Naive thymus-derived CD4-positive, alpha-beta T cell (primary cell): ENCODE measurements around the gene NBL1. TPM values are rescaled to one million over a fixed set of nuclear protein-coding genes. Genes with fewer than 3 reads are reported as not detected.

Experiments
- ATAC-seq: fragments of 150-1000 bp; cut with Tn5 transposase; 2 replicates; pipeline ENCODE4 v1.10.0; 2021; ENCODE audit warnings: mild to moderate bottlenecking, moderate library complexity
- CTCF ChIA-PET: fragments of 350-600 bp; sonication (Branson Sonifier 250); formaldehyde crosslinking; loops from one replicate; lab custom pipeline; 2021; ENCODE audit warnings: antibody characterized with exemption; lab: Charles Lee
- POLR2A ChIA-PET: fragments of 350-600 bp; sonication (Branson Sonifier 250); formaldehyde crosslinking; loops from one replicate; lab custom pipeline; 2021; ENCODE audit warnings: antibody characterized with exemption, inconsistent platforms; lab: Charles Lee
- DNase-seq, 9 donors: peaks; one replicate each; pipeline versions ENCODE4 v3.0.0 to v3.0.0-alpha.2; 2020 to 2022; ENCODE audit warnings: mixed read lengths in 1 of 9
- H3K27ac ChIP-seq: one replicate; pipeline ENCODE4 v1.7.0; 2013; ENCODE audit warnings: mild to moderate bottlenecking, low read depth, low read length, moderate library complexity
- H3K27me3 ChIP-seq, 2 donors: one replicate each; pipeline ENCODE4 v1.7.0; 2013; ENCODE audit warnings: low read length in 2 of 2, mild to moderate bottlenecking in 2 of 2, moderate library complexity in 2 of 2; ENCODE audit not compliant: control insufficient read depth in 2 of 2, insufficient read depth in 2 of 2
- H3K36me3 ChIP-seq, 3 experiments: 1 replicate in 2 of 3; 2 replicates in 1 of 3; pipeline ENCODE4 v1.7.0; 2013; ENCODE audit warnings: low read length in 3 of 3, mild to moderate bottlenecking in 3 of 3, moderate library complexity in 1 of 3; ENCODE audit not compliant: insufficient read depth in 3 of 3, control insufficient read depth in 2 of 3
- H3K4me1 ChIP-seq, 2 donors: one replicate each; pipeline ENCODE4 v1.7.0; 2013; ENCODE audit warnings: low read length in 2 of 2, mild to moderate bottlenecking in 2 of 2, moderate library complexity in 1 of 2; ENCODE audit not compliant: control insufficient read depth in 2 of 2, insufficient read depth in 2 of 2
- H3K4me3 ChIP-seq: 2 replicates; pipeline ENCODE4 v1.7.0; 2013; ENCODE audit warnings: mild to moderate bottlenecking, low read length
- H3K9me3 ChIP-seq, 3 experiments: 1 replicate in 2 of 3; 2 replicates in 1 of 3; pipeline ENCODE4 v1.7.0; 2013; ENCODE audit warnings: low read length in 3 of 3; ENCODE audit not compliant: control insufficient read depth in 2 of 3
- H3K27ac Mint-ChIP-seq, 9 donors: one replicate each; pipeline ENCODE4 v1.8.0; 2020 to 2022; ENCODE audit warnings: mixed read lengths in 9 of 9, mild to moderate bottlenecking in 8 of 9, moderate library complexity in 5 of 9, inconsistent platforms in 2 of 9
- H3K27me3 Mint-ChIP-seq, 5 donors: one replicate each; pipeline ENCODE4 v1.8.0; 2021 to 2022; ENCODE audit warnings: mixed read lengths in 5 of 5, mild to moderate bottlenecking in 1 of 5
- H3K36me3 Mint-ChIP-seq, 5 donors: one replicate each; pipeline ENCODE4 v1.8.0; 2020 to 2022; ENCODE audit warnings: mixed read lengths in 5 of 5, mild to moderate bottlenecking in 3 of 5, inconsistent platforms in 1 of 5
- H3K4me1 Mint-ChIP-seq, 7 donors: one replicate each; pipeline ENCODE4 v1.8.0; 2020 to 2022; ENCODE audit warnings: mixed read lengths in 7 of 7, mild to moderate bottlenecking in 3 of 7, inconsistent platforms in 1 of 7
- H3K4me3 Mint-ChIP-seq, 10 donors: one replicate each; pipeline ENCODE4 v1.8.0; 2020 to 2022; ENCODE audit warnings: mild to moderate bottlenecking in 10 of 10, mixed read lengths in 10 of 10, moderate library complexity in 6 of 10, inconsistent platforms in 2 of 10
- H3K9me3 Mint-ChIP-seq, 11 donors: one replicate each; pipeline ENCODE4 v1.8.0; 2020 to 2022; ENCODE audit warnings: mixed read lengths in 11 of 11, mild to moderate bottlenecking in 4 of 11, inconsistent platforms in 1 of 11, moderate library complexity in 1 of 11
- intact Hi-C, 2 donors: fragments of 100-400 bp; cut with micrococcal nuclease; formaldehyde crosslinking; loops; one replicate each; pipeline ENCODE4 v1.15.1; 2023
- polyA plus RNA-seq, 2 donors: library from polyadenylated mRNA; unstranded; fragments of 300-500 nt; fragmentation: Illumina TruSeq; gene quantifications; one replicate each; pipeline ENCODE4 v1.2.3, GENCODE V29; 2021
- total RNA-seq, 6 experiments: library from RNA in 5 of 6; stranded (reverse) in 5 of 6; gene quantifications; 1 replicate in 5 of 6; 2 replicates in 1 of 6; pipeline ENCODE4 v1.2.3 and lab custom pipeline; 2021 to 2026

The NBL1 gene
- total and polyA plus RNA-seq, 7 experiments from 2014 or later: 2.5 to 36.1 (median 22.6) TPM

DNA sequence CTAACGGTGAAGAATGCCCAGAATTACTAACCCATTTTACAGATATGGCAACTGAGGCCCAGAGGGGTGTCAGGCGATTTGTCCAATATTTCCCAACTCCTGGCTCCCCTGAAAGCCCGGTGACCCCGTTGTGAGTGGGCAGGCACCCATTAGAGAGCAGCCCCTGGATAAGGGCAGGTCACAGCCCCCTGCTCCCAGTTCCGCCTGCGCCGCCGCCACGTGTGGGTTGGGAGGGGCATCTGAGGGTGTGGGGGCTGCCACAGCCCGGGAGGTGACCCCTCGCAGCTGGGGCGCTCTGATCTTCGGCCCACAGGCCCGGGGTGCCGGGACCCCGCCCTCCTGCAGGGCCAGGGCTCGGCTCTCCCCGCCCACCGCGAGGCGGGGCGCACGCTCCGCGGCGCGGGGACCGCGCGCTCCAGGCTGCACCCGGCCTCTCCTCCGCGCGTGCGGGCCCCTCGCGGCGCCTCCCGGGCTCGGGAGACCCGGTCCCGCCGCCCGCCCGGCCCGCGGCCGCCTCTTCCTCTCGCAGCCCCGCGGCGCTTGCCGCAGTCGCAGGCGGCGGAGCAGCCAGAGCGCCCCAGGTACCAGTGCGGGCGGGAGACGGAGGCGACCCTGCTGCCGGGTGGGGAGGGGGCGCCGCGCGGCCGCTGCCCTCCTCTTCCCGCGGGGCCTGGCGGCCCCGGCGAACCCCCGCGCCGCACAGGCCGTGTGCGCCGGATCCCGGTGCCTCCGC is 20.5 kb downstream of the NBL1 start, which contains the start of gene HTR6:
Gene HTR6, plus strand, starts transcription at position 423 of the 733 bp plus-strand sequence. CDS start 879 bp downstream, outside the sequence.
- Histone ChIP-seq H3K36me3 (no peaks in the 10 kb centered on the region), H3K27me3 (no peaks in the 10 kb centered on the region), H3K4me3 (peak within 1 kb of the TSS; percentile 50), H3K9me3 (no peaks in the 10 kb centered on the region), H3K27ac (no peak within 1 kb of the TSS), H3K4me1 (peaks cover 7 to 15% of the 10 kb centered on the region in 2 donors)
- CTCF ChIA-PET: interaction anchor here (1.0 to 1.1 kb wide), 2 partner anchors 13 to 40 kb away, joined by 4 to 9 read pairs; no protein-coding TSS in a partner anchor
- no peaks in the 10 kb centered on the region for H3K9me3 Mint-ChIP-seq
- H3K27ac Mint-ChIP-seq: peak within 1 kb of the TSS in 6 of 9 donors; percentile 14 to 59 (median 46)
- POLR2A ChIA-PET: interaction anchor here (2.1 kb wide), 1 partner anchor 39 kb away, joined by 5 read pairs; no protein-coding TSS in a partner anchor
- no peaks in the 10 kb centered on the region for H3K36me3 Mint-ChIP-seq
- ATAC-seq: peak; percentile 40
- intact Hi-C loops: loop anchor here in 1 of 2 donors (5.0 kb wide), 1 partner anchor 218 kb away; the partner anchor contains the start of gene OTUD3
- peak in 3 of 9 donors; percentile 40 to 52 (median 44) for DNase-seq
- H3K27me3 Mint-ChIP-seq: peaks cover 0 to 58% (median 38%) of the 10 kb centered on the region in 5 donors
- H3K4me3 Mint-ChIP-seq: peak within 1 kb of the TSS; percentile 63 to 88 (median 81)
- H3K4me1 Mint-ChIP-seq: peaks cover 11 to 43% (median 29%) of the 10 kb centered on the region in 7 donors

DNA sequence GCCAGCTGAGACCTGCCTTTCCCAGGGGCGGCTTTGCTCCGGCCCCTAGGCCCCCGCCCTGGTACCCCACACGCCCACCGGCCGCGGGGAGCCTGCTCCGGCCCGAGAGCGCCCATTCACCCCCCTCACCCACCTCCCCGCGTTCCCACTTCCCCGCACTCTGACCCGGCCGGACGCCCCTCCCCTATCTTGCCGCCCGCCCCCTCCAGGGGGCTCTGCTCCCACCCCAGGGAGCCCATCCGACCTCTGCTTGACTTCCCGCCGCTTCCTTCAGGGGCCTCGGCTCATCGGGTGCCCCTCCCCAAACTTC is 21.0 kb downstream of the NBL1 start:
- H3K4me3 Mint-ChIP-seq: peak overlapping the region; percentile 56 to 88 (median 74)
- no peak for DNase-seq
- no peak overlapping the region for H3K27ac ChIP-seq
- intact Hi-C loops: no loop called here
- H3K4me3 ChIP-seq: peak overlapping the region; percentile 30
- ChIA-PET CTCF (no interaction called here), POLR2A (no interaction called here)
- peaks cover 0 to 2% (median 0%) of the 10 kb centered on the region in 5 donors for H3K36me3 Mint-ChIP-seq
- H3K27ac Mint-ChIP-seq: peak overlapping the region in 1 of 9 donors; percentile 19
- no peaks in the 10 kb centered on the region for H3K36me3 ChIP-seq
- peaks cover 8 to 45% (median 31%) of the 10 kb centered on the region in 7 donors for H3K4me1 Mint-ChIP-seq
- H3K27me3 ChIP-seq: no peaks in the 10 kb centered on the region
- peaks cover 0 to 2% (median 0%) of the 10 kb centered on the region in 11 donors for H3K9me3 Mint-ChIP-seq
- peaks cover 7 to 15% of the 10 kb centered on the region in 2 donors for H3K4me1 ChIP-seq
- H3K9me3 ChIP-seq: no peaks in the 10 kb centered on the region
- peaks cover 0 to 62% (median 38%) of the 10 kb centered on the region in 5 donors for H3K27me3 Mint-ChIP-seq
- no peak for ATAC-seq

DNA sequence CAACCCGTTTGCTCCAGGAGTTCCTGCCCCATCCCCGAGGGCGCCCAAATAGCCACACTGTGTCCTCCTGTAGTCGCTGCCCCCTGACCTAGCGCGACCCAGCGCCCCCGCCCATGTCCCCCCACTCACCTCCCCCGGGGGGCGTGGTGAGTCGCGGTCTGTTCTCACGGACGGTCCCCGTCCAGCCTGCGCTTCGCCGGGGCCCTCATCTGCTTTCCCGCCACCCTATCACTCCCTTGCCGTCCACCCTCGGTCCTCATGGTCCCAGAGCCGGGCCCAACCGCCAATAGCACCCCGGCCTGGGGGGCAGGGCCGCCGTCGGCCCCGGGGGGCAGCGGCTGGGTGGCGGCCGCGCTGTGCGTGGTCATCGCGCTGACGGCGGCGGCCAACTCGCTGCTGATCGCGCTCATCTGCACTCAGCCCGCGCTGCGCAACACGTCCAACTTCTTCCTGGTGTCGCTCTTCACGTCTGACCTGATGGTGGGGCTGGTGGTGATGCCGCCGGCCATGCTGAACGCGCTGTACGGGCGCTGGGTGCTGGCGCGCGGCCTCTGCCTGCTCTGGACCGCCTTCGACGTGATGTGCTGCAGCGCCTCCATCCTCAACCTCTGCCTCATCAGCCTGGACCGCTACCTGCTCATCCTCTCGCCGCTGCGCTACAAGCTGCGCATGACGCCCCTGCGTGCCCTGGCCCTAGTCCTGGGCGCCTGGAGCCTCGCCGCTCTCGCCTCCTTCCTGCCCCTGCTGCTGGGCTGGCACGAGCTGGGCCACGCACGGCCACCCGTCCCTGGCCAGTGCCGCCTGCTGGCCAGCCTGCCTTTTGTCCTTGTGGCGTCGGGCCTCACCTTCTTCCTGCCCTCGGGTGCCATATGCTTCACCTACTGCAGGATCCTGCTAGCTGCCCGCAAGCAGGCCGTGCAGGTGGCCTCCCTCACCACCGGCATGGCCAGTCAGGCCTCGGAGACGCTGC is 21.7 kb downstream of the NBL1 start:
- ATAC-seq (no peak), DNase-seq (no peak)
- H3K4me1 Mint-ChIP-seq: peaks cover 8 to 47% (median 31%) of the 10 kb centered on the region in 7 donors
- peaks cover 0 to 63% (median 38%) of the 10 kb centered on the region in 5 donors for H3K27me3 Mint-ChIP-seq
- H3K27ac Mint-ChIP-seq: peak overlapping the region in 5 of 9 donors; percentile 19 to 80 (median 53)
- H3K36me3 Mint-ChIP-seq: peaks cover 0 to 3% (median 0%) of the 10 kb centered on the region in 5 donors
- H3K36me3 ChIP-seq: no peaks in the 10 kb centered on the region
- H3K4me1 ChIP-seq: peaks cover 7 to 15% of the 10 kb centered on the region in 2 donors
- no peaks in the 10 kb centered on the region for H3K27me3 ChIP-seq
- H3K4me3 Mint-ChIP-seq: peak overlapping the region; percentile 64 to 88 (median 82)
- peak overlapping the region; percentile 30 for H3K4me3 ChIP-seq
- no peak overlapping the region for H3K27ac ChIP-seq
- H3K9me3 ChIP-seq: no peaks in the 10 kb centered on the region
- intact Hi-C loops: no loop called here
- POLR2A ChIA-PET: interaction anchor here (0.8 kb wide), 1 partner anchor 38 kb away, joined by 4 read pairs; no protein-coding TSS in a partner anchor
- H3K9me3 Mint-ChIP-seq: peaks cover 0 to 2% (median 0%) of the 10 kb centered on the region in 11 donors
- CTCF ChIA-PET: no interaction called here

DNA sequence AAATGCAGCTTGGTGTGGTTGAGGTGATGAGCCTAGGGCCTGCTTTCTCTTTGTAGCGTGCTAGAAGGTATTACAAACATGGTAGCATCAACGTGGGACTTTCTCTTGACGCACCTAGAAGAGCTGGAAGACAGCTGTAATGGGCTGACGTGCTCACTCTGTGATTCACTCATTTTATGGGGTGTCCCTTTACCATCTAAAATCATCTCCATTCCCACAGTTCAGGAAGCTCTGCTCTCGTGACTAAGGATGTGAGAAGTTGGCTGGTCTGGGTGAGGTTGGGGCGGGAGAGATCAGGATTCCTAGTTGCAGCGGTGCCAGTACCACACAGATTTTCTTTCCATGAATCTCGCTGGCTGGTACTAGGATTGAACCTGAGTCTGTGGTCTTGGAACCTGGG is 24.8 kb downstream of the NBL1 start:
- Mint-ChIP-seq H3K27ac (peak overlapping the region in 3 of 9 donors; percentile 9 to 53 (median 50)), H3K9me3 (peaks cover 0 to 2% (median 0%) of the 10 kb centered on the region in 11 donors), H3K27me3 (peaks cover 0 to 58% (median 34%) of the 10 kb centered on the region in 5 donors), H3K36me3 (peaks cover 0 to 3% (median 0%) of the 10 kb centered on the region in 5 donors), H3K4me1 (peaks cover 6 to 31% (median 19%) of the 10 kb centered on the region in 7 donors), H3K4me3 (no peak overlapping the region)
- ATAC-seq: no peak
- Histone ChIP-seq H3K27me3 (no peaks in the 10 kb centered on the region), H3K36me3 (no peaks in the 10 kb centered on the region), H3K27ac (no peak overlapping the region), H3K4me1 (peaks cover 6 to 7% of the 10 kb centered on the region in 2 donors), H3K9me3 (no peaks in the 10 kb centered on the region), H3K4me3 (no peak overlapping the region)
- intact Hi-C loops: no loop called here
- no peak for DNase-seq
- CTCF ChIA-PET: interaction anchor here (0.6 to 1.8 kb wide), 5 partner anchors 9 to 82 kb away, joined by 3 to 8 read pairs (median 4); no protein-coding TSS in a partner anchor
- POLR2A ChIA-PET: interaction anchor here (0.6 to 1.5 kb wide), 4 partner anchors 9 to 60 kb away, joined by 3 to 4 read pairs (median 3); no protein-coding TSS in a partner anchor

DNA sequence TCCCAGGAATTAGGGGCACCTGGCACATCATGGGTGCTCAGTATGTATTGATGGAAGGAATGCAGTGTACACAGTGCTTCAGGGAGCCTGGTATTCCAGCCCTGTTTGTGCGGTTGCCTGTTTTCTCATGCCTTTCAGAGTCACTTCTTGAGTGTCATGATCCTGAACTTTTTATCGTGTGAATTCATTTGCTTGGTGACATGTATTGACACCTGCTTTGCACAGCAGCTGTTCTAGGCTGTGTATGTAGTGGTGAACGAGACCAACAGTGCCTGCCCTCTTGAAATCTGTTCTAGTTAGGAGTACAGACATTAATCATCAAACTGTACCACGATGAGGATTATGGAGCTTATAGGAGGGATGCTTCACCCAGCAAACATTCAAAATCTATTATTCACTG is 26.7 kb downstream of the NBL1 start:
- peaks cover 0 to 3% (median 0%) of the 10 kb centered on the region in 5 donors for H3K36me3 Mint-ChIP-seq
- peaks cover 3 to 25% (median 13%) of the 10 kb centered on the region in 7 donors for H3K4me1 Mint-ChIP-seq
- H3K9me3 Mint-ChIP-seq: peaks cover 0 to 2% (median 0%) of the 10 kb centered on the region in 11 donors
- H3K27me3 ChIP-seq: no peaks in the 10 kb centered on the region
- no peak overlapping the region for H3K27ac ChIP-seq
- no peaks in the 10 kb centered on the region for H3K9me3 ChIP-seq
- H3K4me3 Mint-ChIP-seq: no peak overlapping the region
- CTCF ChIA-PET: no interaction called here
- peaks cover 0 to 49% (median 28%) of the 10 kb centered on the region in 5 donors for H3K27me3 Mint-ChIP-seq
- POLR2A ChIA-PET: no interaction called here
- ATAC-seq (no peak), DNase-seq (no peak)
- H3K4me1 ChIP-seq: no peaks in the 10 kb centered on the region
- H3K27ac Mint-ChIP-seq: no peak overlapping the region
- intact Hi-C loops: no loop called here
- H3K36me3 ChIP-seq: no peaks in the 10 kb centered on the region
- no peak overlapping the region for H3K4me3 ChIP-seq

DNA sequence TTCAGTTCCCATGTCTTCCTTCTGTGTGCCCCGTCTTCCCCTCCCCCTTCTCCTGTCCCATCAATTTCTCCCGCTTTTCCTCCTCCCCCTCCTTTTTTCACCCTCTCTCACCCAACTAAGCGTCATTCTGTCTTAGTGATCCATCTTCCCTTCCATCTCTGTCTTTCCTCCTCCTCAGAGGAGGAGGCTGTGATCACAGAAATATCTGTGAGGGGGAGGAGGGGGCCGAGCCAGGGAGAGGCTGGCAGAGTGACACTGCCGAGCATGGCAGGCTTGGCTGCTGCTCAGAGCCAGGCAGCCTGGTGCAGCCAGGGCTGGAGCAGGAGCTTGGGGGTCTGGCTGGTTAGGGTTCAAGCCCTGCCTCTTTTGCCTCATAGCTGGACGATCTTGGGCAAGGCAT is 28.1 kb downstream of the NBL1 start:
- H3K27me3 ChIP-seq: no peaks in the 10 kb centered on the region
- Mint-ChIP-seq H3K4me3 (no peak overlapping the region), H3K9me3 (peaks cover 0 to 2% (median 0%) of the 10 kb centered on the region in 11 donors), H3K36me3 (peaks cover 0 to 3% (median 0%) of the 10 kb centered on the region in 5 donors), H3K27me3 (peaks cover 0 to 35% (median 14%) of the 10 kb centered on the region in 5 donors), H3K27ac (no peak overlapping the region), H3K4me1 (peaks cover 0 to 14% (median 1%) of the 10 kb centered on the region in 7 donors)
- no peak overlapping the region for H3K27ac ChIP-seq
- ATAC-seq (no peak), DNase-seq (no peak)
- no peaks in the 10 kb centered on the region for H3K36me3 ChIP-seq
- CTCF ChIA-PET: no interaction called here
- H3K9me3 ChIP-seq: no peaks in the 10 kb centered on the region
- no peak overlapping the region for H3K4me3 ChIP-seq
- intact Hi-C loops: no loop called here
- POLR2A ChIA-PET: no interaction called here
- no peaks in the 10 kb centered on the region for H3K4me1 ChIP-seq
